Activated CD4-positive, alpha-beta T cell treated with anti-CD3 and anti-CD28 coated beads for 48 hours (primary cell): ENCODE measurements around the gene PRDM5.
"Not testable (repeated sequence)": the region's sequence is repeated elsewhere in the genome, so short reads cannot be mapped to it uniquely, and the experiment has no call there.

Experiments
- DNase-seq: peaks from one replicate; pipeline ENCODE4 v3.0.0-alpha.2; 2020

PRDM5 gene

GRCh38 chr4:120691106-120691505 is 231.4 kb downstream of the PRDM5 start:
- no peak for DNase-seq

GRCh38 chr4:120688791-120689190 is 233.7 kb downstream of the PRDM5 start:
- no peak for DNase-seq

DNA sequence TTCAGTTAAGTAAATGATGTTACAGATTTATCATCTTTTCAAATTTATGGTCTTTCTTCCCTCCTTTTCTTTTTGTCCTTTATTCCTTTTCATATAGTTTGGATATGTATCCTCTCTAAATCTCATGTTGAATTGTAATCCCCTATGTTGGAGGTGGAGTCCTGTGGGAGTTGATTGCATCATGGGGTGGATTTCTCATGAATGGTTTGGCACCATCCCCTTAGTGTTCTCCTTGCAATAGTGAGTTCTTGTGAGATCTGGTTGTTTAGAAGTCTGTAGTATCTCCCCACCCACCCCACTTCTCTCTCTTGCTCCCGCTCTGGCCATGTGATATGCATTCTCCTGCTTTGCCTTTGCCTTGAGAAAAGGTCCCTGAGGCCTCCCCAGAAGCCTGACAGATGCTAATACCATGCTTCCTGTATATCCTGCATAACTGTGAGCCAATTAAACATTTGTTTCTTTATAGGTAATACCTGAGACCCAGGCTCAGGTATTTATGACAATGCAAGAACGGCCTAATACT is 236.7 kb downstream of the PRDM5 start:
- no peak for DNase-seq

DNA sequence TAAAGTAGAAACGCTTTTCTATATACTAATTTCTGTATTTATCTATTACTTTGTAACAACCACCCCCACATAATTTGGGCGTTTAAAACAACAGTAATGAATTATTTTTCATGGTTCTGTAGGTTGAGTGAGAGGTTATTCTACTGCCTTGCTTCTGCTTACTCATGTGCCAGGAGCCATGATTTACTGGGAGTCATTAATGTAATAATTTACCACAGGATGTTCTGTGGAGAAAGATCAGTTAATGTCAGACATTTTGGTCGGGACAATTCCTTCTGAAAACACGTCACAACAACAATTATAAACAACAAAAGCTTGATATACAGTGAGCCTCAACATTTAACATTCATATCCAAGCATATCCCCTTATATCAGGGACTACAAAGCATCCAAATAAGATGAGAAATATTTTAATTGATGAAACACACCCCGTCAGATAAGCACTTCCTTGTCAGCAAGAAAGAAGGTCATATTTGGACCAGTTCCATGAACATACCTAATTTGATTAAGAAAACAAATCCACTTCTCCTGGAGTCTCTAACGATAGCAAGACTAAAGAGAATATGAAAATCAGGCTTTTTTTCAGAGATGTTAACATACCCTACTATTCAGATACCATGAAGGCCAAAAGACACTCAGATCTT is 238.5 kb downstream of the PRDM5 start:
- DNase-seq = no peak

- no peak for DNase-seq
Observed at GRCh38 chr4:120682981-120683380, 239.5 kb downstream of the PRDM5 start.

DNA sequence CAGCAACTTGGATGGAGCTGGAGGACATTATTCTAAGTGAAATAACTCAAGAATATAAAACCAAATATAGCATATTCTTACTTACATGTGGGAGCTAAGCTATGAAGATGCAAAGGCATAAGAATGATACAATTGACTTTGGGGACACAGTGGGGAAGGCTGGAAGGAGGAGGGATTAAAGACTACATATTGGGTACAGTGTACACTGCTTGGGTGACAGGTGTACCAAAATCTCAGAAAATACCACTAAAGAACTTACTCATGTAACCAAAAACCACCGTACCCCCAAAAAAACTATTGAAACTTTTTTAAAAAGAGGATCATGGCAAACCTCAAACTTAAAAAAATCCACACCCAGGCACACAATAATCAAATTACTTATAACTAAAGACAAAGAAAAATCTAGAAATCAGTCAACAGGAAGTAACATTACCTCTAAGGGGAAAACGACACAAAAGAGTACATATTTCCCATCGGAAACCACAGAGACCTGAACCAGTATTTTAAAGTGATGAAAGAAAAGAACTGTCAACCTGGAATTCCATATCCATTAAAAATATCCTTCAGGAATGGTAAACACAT is 241.8 kb downstream of the PRDM5 start:
- DNase-seq = no peak

DNA sequence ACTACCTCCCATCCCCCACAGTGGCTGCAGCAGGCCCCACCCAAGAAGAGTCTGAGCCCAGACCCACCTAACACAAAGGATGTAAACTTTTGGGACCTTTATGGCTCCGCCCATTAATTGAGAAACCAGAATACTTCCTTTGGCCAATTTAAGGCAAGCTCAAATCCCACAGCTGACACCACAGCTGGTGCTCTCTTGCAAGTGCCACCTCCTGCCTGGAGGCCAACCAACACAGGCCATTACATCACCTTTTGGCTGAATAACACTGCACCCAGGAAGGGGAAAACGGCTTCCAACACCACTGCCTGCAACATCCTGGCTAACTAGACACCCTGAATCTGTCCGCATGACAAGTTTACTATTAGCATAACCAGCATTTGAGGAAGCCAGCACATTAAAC is 248.8 kb downstream of the PRDM5 start:
- DNase-seq = no peak

- no peak for DNase-seq
Observed at GRCh38 chr4:120672558-120673147, 249.9 kb downstream of the PRDM5 start.

DNA sequence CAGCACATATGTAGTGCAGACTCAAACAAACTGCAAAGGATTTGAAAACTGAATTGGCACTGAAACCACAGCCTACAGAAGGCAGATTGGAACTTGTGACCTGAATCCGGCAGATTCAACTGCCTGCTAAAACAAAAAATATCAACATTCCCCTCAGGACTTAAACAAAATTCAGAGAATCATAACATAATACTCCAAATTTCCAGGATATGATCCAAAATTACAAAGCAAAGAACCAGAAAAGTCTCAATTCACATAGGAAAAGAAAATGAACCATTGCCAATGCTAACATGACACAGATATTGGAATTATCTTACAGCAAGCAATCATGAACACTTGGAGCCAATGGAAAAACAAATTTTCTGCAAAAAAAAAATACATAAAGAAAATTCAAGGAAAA is 250.4 kb downstream of the PRDM5 start:
- DNase-seq = no peak

DNA sequence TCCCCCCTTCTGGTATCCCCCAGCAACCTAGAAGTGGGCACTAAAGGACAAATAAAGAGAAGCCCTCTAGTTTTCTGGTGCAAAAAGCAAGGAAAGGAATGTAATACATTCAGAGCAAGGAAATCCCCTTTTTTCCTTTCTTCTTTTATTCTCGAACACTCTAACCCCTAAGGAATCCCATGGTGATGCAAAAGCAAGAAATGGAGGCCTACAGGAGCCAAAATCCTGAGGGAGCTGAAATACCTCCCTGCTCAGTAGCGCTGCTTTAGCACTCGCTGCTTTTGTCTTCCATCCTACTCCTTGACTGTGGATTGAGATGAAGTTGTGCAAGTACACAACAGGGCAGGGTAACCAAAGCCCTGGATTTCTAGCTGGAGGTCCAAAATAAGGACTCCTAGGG is 251.0 kb downstream of the PRDM5 start:
- no peak for DNase-seq

DNA sequence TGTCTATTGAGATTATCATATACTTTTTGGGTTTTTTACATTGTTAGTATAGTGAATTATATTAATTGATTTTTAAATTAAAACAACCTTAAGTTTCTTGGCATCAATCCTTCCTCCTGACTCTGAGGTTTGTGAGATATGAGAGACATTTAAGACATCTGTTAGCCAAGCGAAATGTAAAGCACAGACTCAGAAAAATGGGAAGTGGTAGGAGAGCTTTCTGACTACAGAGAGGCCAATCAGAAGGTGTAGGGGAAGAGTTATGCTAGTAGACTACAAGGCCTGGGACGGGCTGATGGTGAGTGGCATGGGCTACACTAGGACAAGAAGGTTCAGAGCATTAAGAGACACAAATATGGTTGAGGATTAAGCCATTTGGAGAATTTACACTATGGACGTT is 255.4 kb downstream of the PRDM5 start:
- no peak for DNase-seq

- DNase-seq = no peak
Observed at GRCh38 chr4:120664851-120665250, 257.7 kb downstream of the PRDM5 start.

GRCh38 chr4:120659616-120660170 is 262.8 kb downstream of the PRDM5 start:
- no peak for DNase-seq

DNA sequence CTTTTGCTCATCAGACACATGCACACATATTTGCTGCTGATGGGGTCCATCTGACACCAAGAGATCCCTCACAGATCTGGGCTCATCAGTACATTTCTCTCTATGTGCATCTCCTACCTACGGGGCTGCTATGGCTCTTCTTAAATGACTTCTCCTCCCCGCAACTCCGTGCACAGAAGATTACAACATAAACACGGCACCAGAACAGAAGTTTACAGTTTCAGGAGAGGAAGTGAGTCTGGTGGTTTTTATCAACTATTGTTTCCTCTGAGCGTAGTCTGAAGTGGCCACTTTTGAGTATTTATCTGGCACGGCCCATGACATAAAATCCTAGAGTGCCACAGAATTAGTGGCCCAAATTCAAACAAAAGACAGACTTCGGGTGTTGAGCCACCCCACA is 263.8 kb downstream of the PRDM5 start:
- no peak for DNase-seq

DNA sequence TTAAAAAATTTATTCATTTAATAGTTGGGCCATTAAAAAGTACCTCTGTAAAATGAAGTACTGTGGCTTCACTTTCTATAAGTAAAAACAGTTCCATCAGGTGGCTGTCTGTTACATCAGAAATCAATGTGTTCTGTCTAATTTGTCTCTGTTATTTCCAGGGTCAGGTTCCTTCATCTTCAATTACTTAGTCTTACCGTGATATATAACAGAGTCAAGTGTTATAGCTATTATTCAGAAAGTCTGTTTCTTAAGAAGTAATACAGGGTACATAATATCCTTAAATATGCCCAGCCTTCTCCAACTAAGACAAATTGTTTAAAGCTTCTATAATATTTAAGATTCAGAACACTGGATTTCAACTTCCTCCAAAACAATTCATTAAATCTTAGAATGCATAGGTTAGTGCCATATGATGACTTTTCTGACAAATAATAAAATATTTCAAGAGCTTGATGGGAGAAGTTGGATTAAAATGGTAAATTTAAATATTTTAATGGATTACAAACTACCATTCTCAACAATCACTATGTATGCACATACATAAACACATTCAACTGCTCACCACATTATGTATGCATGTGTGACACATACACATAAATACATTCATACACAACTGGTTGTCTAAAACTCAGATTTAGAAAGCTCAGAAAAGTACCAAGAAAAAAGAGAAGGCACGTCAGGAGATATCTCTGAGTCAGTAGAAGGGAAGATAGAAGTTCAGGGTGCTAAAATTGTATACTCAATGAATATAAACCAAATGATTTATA is 268.5 kb downstream of the PRDM5 start:
- DNase-seq = no peak

DNA sequence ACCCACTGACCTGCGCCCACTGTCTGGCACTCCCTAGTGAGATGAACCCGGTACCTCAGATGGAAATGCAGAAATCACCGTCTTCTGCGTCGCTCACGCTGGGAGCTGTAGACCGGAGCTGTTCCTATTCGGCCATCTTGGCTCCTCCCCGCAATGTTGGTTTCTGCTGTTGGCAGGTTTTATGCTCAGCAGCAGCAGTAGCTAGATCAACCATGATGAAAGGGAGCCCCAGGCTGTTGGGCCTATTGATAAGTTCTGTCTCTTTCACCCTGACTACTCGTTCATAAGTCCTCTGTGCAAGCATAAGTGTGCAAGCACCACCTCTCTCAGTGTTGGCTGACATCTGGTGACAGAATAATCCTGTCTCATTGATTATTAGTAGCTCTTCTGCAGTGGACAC is 274.2 kb downstream of the PRDM5 start:
- not testable (repeated sequence) for DNase-seq
